Measurements from ENCODE around the gene PLEKHM3. TPM values are rescaled to one million over a fixed set of nuclear protein-coding genes. Genes with fewer than 3 reads are reported as not detected.

The PLEKHM3 gene
- total and polyA plus RNA-seq, 2 of the 4 experiments (the other 2 are of a cell fraction) = 2.4 to 11.3 TPM

GRCh38 chr2:208001924-208002323 is 23.4 kb downstream of the PLEKHM3 start:
- Histone ChIP-seq H2BK20ac (ENCODE audit: low read depth, low read length) (no peak overlapping the region), H3K4ac (ENCODE audit: low read depth, low read length) (no peak overlapping the region), H3K4me2 (ENCODE audit: low read depth, low read length) (no peak overlapping the region), H3K9ac (ENCODE audit: low read depth, low read length) (no peak overlapping the region), H3K4me3 (ENCODE audit: insufficient read depth, low read depth, low read length) (no peak overlapping the region), H4K91ac (ENCODE audit: insufficient read depth, low read depth, low read length) (no peak overlapping the region), H2BK15ac (ENCODE audit: low read depth, low read length) (no peak overlapping the region), H3K4me1 (ENCODE audit: control insufficient read depth, insufficient read depth, low read length) (no peaks in the 10 kb centered on the region), H3K9me3 (ENCODE audit: control insufficient read depth, insufficient read depth, low read length) (no peaks in the 10 kb centered on the region), H3K23ac (ENCODE audit: low read depth, low read length) (no peak overlapping the region), H3K14ac (replicated peaks; ENCODE audit: low read depth, low read length) (no peak overlapping the region), H3K9me1 (ENCODE audit: insufficient read depth, low read length) (no peaks in the 10 kb centered on the region), H3K56ac (ENCODE audit: extremely low read depth, insufficient read depth, low read length) (no peak overlapping the region), H2AK5ac (ENCODE audit: low read depth, low read length) (no peak overlapping the region), H2BK120ac (ENCODE audit: low read depth, low read length) (no peak overlapping the region), H3K18ac (ENCODE audit: low read depth, low read length) (no peak overlapping the region), H2AFZ (replicated peaks; ENCODE audit: low read length, poor library complexity) (no peak overlapping the region), H3K79me1 (ENCODE audit: low read depth in 1 of 2, low read length in 2 of 2) (peaks cover 7 to 17% of the 10 kb centered on the region in 2 experiments), H3K36me3 (ENCODE audit: control insufficient read depth, insufficient read depth, low read length) (peaks cover 3% of the 10 kb centered on the region; the same call in 1 of the 2 replicates), H4K8ac (ENCODE audit: low read depth in 2 of 2, low read length in 2 of 2) (no peak overlapping the region), H2AK9ac (replicated peaks; ENCODE audit: low read depth, low read length, poor library complexity) (no peak overlapping the region), H4K5ac (ENCODE audit: low read depth, low read length) (no peak overlapping the region), H4K20me1 (ENCODE audit: insufficient read depth, low read length) (no peaks in the 10 kb centered on the region), H3K27ac (ENCODE audit: insufficient read depth, low read length) (no peak overlapping the region), H3K27me3 (ENCODE audit: control insufficient read depth, insufficient read depth, low read length) (no peaks in the 10 kb centered on the region), H2BK5ac (ENCODE audit: low read depth, low read length, poor library complexity, severe bottlenecking) (no peak overlapping the region)
- in situ Hi-C loops (cut with MboI; ENCODE audit: low sequenced_read_pairs) (no loop called here), dilution Hi-C loops (cut with HindIII; ENCODE audit: low sequenced_read_pairs, unreplicated experiment) (no loop called here), intact Hi-C loops (cut with micrococcal nuclease) (no loop called here)
- no peak for ATAC-seq (ENCODE audit: low read depth)
- ChIA-PET CTCF (no interaction called here), POLR2A (ENCODE audit: unreplicated experiment) (no interaction called here)
- WGBS, 2 experiments (ENCODE audit: extremely low coverage in 2 of 2, insufficient read length in 1 of 2) = 100% methylated on average over 1 of the region's 5 CpGs; no CpG with 5 or more reads in 1 of the 2 experiments
- DNase-seq = no peak
- TF ChIP-seq CTCF (conservative IDR thresholded peaks at IDR 0.05; ENCODE audit: low read depth, low read length) (no peak), SMC3 (IDR thresholded peaks at IDR 0.05; ENCODE audit: low read depth, low read length) (no peak)
- BruUV-seq (replicated peaks) = no TSS peak

Data from IMR-90 (cell line).